RPMI8226 (cell line): ENCODE results near the gene SEMA3B.
"Not testable (repeated sequence)": the region's sequence is repeated elsewhere in the genome, so short reads cannot be mapped to it uniquely, and the experiment has no call there.

Source experiments
- DNase-seq: peaks from one replicate; pipeline ENCODE4 v3.0.0-alpha.2; 2015

Gene SEMA3B

GRCh38 chr3:50238549-50239026, 30.4 kb upstream of the SEMA3B start:
- DNase-seq: peak; percentile 72

- DNase-seq: no peak
These were observed 29.3 kb upstream of the SEMA3B start for GRCh38 chr3:50239649-50240048.

- no peak for DNase-seq
These were observed 27.8 kb upstream of the SEMA3B start for GRCh38 chr3:50241163-50241562.

- DNase-seq: no peak
These were observed 27.1 kb upstream of the SEMA3B start for GRCh38 chr3:50241713-50242380.

- no peak for DNase-seq
These were observed 26.6 kb upstream of the SEMA3B start for GRCh38 chr3:50242381-50242770.

GRCh38 chr3:50242851-50243542, 25.9 kb upstream of the SEMA3B start:
- peak; percentile 26 for DNase-seq

GRCh38 chr3:50243543-50243895, 25.4 kb upstream of the SEMA3B start:
- DNase-seq: no peak

GRCh38 chr3:50244813-50245212, 24.1 kb upstream of the SEMA3B start:
- DNase-seq: not testable (repeated sequence)

- no peak for DNase-seq
These were observed 23.6 kb upstream of the SEMA3B start for GRCh38 chr3:50245251-50245745.

GRCh38 chr3:50245831-50246516, 23.0 kb upstream of the SEMA3B start:
- peak; percentile 93 for DNase-seq

GRCh38 chr3:50246517-50246954, 22.4 kb upstream of the SEMA3B start:
- DNase-seq: peak; percentile 87

- DNase-seq: no peak
These were observed 20.6 kb upstream of the SEMA3B start for GRCh38 chr3:50248387-50248786.

GRCh38 chr3:50249457-50249856, 19.5 kb upstream of the SEMA3B start:
- DNase-seq: no peak

- no peak for DNase-seq
These were observed 18.4 kb upstream of the SEMA3B start for GRCh38 chr3:50250514-50250913.

GRCh38 chr3:50251220-50251619, 17.7 kb upstream of the SEMA3B start:
- DNase-seq: no peak

GRCh38 chr3:50254577-50255250, 14.2 kb upstream of the SEMA3B start:
- DNase-seq: no peak

GRCh38 chr3:50255251-50255615, 13.7 kb upstream of the SEMA3B start:
- DNase-seq: no peak

GRCh38 chr3:50256978-50257890, 11.7 kb upstream of the SEMA3B start:
- peak; percentile 55 for DNase-seq

- no peak for DNase-seq
These were observed 10.8 kb upstream of the SEMA3B start for GRCh38 chr3:50258029-50258680.

- DNase-seq: no peak
These were observed 10.0 kb upstream of the SEMA3B start for GRCh38 chr3:50258979-50259378.

GRCh38 chr3:50259432-50260026, 9.4 kb upstream of the SEMA3B start:
- no peak for DNase-seq
